LNCAP (cell line): ENCODE measurements around the gene OXT.

Source experiments
- TF ChIP-seq, protein P1 (sequence below): fragments of 450-650 bp; IDR thresholded peaks from 2 replicates; pipeline ENCODE4 v1.5.1; 2017; ENCODE audit warnings: mild to moderate bottlenecking

The OXT gene

DNA sequence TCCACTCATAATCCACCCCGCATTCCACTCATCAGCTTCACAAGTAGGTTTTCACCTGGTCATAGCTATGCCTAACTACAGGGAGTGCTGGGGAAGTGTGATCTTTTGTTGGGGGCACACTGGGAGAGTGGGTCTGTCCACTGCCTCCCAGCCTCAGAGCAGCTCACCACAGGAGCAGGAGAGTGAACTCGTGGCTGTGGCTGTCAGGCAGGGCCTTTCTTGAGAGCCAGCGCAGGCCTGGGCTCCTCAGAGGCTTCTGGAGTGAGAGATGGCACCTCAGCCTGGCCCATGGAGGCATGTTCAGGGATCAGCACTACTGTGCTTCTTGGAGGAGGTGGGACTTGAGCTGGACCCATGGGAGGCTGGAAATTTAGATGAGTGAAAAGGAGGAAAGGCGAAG, 32.0 kb upstream of the OXT start:
- TF ChIP-seq, protein P1, sequence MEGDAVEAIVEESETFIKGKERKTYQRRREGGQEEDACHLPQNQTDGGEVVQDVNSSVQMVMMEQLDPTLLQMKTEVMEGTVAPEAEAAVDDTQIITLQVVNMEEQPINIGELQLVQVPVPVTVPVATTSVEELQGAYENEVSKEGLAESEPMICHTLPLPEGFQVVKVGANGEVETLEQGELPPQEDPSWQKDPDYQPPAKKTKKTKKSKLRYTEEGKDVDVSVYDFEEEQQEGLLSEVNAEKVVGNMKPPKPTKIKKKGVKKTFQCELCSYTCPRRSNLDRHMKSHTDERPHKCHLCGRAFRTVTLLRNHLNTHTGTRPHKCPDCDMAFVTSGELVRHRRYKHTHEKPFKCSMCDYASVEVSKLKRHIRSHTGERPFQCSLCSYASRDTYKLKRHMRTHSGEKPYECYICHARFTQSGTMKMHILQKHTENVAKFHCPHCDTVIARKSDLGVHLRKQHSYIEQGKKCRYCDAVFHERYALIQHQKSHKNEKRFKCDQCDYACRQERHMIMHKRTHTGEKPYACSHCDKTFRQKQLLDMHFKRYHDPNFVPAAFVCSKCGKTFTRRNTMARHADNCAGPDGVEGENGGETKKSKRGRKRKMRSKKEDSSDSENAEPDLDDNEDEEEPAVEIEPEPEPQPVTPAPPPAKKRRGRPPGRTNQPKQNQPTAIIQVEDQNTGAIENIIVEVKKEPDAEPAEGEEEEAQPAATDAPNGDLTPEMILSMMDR = no peak

- TF ChIP-seq, protein P1 = no peak
These were observed 31.3 kb upstream of the OXT start for GRCh38 chr20:3040086-3040485.

- TF ChIP-seq, protein P1 = no peak
These were observed 29.5 kb upstream of the OXT start for GRCh38 chr20:3041854-3042409.

DNA sequence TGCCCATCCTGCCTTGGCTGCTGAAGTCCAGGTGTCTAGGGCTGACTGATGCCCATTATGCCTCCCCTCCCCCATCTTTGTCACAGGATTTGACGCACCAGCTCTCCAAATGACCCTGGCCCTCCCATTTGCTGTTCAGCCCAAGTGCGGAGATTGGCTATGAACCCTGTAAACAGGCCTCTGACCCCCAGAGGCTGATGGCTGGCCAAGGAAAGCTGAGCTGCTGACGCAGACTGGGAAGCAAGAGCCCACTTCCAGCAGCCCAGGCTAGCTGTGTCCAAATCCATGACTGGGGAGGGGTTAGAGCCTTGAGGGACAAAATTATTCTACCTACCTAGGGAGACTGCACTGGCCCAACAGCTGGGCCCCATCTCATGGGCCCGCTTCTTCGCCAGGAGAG, 28.8 kb upstream of the OXT start:
- TF ChIP-seq, protein P1 = no peak

- TF ChIP-seq, protein P1 = no peak
These were observed 28.1 kb upstream of the OXT start, which contains the start of gene GNRH2 for GRCh38 chr20:3043322-3043721. Gene GNRH2 (plus strand): TSS chr20:3043622. CDS start chr20:3044415, 793 bp downstream.

GRCh38 chr20:3044336-3044965, 27.0 kb upstream of the OXT start:
- TF ChIP-seq, protein P1 = no peak

DNA sequence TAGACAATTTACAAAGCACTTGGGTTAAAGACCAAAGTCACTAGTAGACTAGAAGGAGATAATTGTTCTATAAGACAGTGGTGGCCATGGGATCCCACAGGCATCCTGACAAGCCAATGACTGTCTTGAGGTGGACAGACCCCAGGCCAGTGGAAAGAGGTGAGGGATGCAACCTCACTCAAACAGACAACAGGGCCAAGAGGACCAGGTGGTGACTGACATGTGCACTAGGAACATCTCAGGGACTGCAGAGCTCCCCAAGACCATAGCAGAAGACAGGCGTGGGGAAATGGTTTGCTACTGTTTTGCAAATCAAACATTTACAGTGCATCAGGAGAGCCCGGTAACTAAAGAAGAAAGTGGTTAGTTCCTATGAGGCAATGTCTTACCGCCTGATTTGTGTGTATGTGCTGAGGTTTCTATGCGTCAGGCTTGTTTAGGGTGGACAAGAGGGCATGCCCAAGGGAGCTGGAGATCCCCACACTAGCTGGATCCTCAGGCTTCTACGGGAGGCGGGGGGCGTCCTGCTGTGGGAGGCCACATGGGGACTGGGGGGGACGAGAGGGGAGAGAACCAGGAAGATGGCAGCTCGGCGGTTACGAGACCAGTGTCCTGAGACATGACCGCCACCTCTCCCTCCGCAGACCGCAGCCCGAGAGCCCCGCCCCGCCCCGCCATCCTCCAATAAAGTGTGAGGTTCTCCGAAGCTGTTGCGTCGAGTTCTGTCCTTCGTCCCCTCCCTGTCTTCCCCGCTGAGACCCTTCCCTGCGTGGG, 26.2 kb upstream of the OXT start:
- TF ChIP-seq, protein P1 = no peak
